ENCODE data around the gene BAZ2B.
A peak's percentile ranks its signal among the peaks of the same experiment; 100 is the strongest.
"Not testable (repeated sequence)": the region's sequence is repeated elsewhere in the genome, so short reads cannot be mapped to it uniquely, and the experiment has no call there.

Gene BAZ2B

DNA sequence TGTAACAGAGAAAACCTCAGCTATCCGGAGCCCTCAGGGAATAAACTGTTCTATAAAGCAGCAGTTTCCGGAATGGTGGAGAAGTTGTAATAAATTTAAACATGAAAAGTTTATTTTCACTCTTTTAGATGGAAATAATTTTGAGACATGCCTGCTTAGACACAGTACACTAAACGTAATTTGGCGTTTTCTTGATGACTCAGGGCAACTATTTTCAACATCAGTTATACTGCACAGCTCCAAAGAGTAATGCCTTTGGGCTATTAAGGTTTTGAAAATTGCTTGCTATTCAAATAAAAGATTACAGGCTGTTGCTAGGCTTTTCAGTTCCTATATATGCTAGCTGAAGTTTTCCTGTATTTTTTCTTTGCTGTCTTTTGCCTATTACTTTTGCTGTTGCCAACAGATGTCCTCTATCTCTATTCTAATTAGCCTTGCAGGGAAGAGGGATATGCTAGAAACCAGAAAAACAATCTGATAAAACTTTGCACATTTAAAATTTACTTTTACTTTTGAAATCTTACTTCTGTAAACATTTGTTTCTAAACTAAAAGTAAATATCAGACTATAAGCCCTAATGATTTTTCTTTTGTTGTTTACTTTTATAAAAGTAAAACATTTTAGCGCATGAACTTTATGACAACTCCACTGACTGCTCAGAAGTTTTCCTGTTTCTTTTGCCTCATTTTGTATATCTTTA, 216.5 kb downstream of the BAZ2B start:
- no peak for DNase-seq

DNA sequence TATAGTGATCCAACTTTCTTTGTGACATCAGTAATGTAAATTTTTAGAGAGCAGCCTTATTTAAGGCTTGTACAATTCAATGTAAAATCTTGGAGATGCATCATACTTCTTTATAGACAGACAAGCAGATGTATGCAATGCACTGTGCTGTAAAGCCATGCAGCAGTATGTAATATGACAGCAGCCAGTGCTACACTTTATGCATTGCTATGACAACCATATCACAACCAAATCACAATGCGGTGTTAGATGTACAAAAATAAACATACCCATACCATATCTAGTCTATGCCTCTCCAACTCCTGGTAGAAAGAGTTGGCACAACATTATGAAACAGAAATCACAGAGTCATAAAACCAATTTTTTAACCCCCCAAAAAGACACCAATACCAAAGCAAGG, 219.5 kb downstream of the BAZ2B start:
- DNase-seq, result no peak

DNA sequence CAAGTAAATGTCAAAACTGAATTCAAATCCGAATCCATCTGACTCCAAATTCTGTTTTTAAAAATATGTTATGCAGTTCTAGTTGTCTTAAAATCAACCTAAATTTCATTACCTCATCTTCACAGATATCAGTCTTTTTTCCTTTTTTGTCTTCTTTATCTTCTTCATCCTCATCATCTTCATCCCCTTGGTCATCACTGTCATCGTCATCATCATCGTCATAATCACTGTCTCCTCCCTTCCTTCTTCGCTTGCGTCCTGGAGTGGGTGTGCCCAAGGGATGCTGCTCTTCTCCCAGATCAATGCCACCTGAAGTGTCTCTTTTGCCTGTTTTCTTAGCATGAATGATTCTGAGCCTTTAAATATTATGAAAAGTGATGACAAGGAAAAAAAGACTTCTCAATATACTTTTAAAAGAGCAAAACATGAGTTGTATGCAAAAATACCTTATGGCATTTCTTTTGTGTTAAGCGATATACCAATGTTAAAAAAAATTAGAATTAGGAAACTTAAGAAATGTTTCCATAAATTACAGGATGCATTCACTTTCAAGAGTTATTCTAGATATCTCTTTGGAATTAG, 233.8 kb downstream of the BAZ2B start:
- DNase-seq, result no peak

DNA sequence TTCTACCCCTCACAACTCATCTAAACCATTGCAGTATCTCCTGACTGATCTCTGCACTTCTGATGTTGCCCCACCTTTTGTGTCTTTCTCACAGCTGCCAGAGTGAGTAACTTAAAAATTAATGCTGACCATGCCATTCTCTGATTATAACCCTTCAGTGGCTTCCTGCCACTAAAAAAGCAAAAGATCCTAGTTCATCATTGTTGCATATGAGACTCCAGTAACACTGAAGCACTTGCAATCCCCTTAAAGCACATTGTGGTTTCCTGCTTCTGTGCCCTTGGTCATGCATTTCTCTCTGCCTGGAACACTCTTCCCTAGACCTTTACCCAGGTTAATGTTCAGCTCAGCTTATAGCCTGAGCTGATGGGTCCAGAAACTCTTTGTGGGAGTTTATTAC, 234.8 kb downstream of the BAZ2B start:
- DNase-seq, result no peak

DNA sequence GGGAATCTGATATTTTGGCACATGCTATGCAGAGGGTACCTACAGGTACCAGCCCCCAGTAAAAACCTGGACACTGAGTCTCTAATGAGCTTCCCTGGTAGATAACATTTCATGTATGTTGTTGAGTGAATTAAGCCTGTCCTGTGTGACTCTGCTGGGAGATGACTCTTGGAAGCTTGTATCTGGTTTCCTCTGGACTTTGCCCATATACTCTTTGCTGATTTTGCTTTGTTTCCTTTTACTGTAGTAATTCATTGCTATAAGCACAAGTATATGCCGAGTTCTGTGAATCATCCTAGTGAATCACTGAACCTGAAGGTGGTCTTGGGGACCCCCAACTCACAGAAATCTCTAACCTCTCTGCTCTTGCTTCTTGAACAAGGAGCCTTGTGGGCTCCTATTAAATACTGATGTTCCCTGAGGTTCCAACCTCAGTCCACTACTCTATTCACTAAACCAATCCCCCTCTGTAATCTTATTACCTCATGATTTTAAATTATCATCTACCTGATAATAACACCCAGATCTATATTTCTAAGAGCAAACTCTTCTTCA, 235.6 kb downstream of the BAZ2B start:
- no peak for DNase-seq

DNA sequence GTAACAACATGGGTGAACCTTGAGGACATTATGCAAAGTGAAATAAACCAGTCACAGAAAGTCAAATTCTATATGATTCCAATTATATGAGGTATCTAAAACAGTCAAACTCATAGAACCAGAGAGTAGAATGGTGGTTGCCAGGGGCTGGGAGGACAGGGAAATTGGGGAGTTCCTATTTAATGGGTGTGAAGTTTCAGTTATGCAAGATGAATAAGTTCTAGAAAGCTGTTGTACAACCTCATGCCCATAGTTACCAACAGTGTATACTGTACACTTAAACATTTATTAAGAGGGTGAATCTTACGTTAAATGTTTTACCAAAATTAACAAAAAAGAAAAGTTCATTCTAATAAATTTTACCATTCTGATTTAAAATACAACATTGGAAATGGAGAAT, 237.2 kb downstream of the BAZ2B start:
- no peak for DNase-seq

DNA sequence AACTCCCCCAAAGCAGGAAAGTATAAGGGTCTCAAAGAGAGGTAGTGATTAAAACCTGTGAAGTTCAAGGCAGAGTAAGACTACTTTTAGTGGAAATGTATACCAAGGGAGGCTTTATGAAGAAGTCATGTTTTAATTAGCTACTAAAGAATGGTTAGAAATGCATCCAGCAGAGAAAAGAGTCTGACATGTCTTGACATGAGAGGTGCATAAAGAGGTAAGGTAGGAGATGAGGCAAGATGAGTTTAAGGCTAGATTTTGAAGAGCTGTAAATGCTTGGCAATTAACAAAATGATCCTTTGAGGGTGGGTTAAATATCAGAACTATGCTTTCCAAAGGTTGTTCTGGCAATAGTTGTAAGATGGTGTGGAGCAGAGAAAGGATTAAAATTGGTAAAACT, 241.1 kb downstream of the BAZ2B start:
- DNase-seq, result no peak

DNA sequence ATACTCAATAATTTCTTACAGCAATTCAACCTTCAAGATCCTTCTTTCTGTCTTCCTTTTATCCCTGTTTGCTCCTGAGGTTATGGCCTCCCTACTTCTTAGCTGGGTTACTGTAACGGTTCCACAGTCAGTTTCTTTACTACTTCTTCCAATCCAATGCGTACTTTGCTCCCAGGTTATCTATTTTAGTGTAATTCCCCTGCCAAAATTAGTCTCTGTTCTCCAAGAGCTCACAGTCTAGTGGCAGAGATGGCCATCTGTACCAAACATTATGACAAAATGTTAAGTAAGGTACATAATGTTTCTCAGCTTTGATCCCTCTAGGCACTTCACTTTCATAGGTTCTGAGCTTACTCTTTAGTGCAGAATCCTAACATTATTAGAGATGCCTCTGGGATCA, 244.8 kb downstream of the BAZ2B start:
- DNase-seq, result no peak

GRCh38 chr2:159366538-159366937, 249.8 kb downstream of the BAZ2B start:
- DNase-seq, result no peak

- no peak for DNase-seq
Observed at GRCh38 chr2:159362816-159363251, 253.5 kb downstream of the BAZ2B start.

DNA sequence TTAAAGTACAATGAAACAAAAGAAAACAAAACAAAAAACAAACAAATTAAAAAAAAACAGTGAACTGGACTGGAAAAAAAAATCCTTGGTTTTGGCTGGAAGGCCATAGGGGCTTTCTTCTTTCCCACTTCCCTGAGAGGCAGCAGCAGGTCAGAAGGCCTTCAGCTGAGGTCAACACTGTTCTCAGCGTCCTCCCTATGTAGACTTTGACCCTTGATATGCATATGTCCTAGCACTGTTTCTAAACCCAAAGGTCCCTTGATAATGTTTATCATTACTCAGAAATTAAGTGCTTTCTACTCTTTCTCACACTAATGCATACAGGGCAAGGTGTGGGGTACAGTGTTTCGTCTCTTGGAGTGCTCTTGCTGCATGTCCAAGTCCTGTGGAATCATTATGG, 254.3 kb downstream of the BAZ2B start:
- no peak for DNase-seq

- DNase-seq, result not testable (repeated sequence)
Observed at GRCh38 chr2:159361603-159362002, 254.7 kb downstream of the BAZ2B start.

- DNase-seq, result no peak
Observed at GRCh38 chr2:159356053-159356554, 260.2 kb downstream of the BAZ2B start.

DNA sequence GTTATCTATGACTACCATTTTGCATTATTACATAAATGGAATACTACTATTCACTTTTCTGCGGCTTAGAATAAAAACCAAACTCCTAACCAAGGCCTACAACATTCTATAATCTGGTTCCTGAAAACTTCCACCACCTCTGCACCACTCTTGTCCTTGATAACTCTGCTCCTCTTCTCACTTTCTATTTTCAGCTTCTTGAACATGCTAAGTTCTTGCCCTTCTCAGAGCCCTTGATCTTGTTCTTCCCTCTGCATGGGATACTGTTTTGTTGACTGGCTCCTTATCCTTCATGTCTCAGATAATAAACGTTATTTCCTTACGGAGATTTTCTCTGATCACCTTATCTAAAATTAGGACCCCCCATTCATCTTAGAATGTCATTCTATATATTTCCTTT, 264.4 kb downstream of the BAZ2B start:
- DNase-seq, result no peak

DNA sequence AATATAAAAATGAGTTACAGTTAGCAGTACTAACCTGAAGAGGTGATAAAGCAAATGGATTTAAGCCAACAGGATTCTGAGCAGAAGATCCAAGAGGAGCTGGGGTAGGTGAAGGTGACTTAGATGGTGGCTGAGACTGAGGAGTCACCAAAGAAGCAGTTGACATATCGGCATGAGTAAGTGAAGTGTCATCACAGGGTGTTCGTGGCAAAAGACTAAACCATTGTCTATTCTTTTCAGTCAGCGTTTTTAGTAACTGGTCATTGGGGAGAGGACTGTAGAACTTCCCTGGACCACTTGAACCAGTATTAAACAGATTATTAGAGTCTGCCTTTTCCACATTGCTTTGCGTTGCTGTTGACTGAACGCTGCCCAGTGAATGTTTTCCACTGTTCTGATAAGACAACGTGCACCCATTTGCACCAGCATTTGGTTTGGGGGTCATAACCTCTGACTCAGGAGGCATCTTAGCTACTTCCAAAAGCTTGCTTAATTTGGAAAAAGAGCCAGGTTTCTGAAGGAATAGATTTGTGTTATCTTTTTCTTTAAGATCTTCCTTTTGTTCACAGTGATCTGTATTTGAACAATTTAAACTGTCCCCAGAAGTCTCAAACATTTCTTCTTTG, 266.6 kb downstream of the BAZ2B start:
- peak; percentile 1 for DNase-seq

GRCh38 chr2:159326569-159327255, 289.6 kb downstream of the BAZ2B start:
- no peak for DNase-seq

- no peak for DNase-seq
Observed at GRCh38 chr2:159322419-159322818, 293.9 kb downstream of the BAZ2B start.

DNA sequence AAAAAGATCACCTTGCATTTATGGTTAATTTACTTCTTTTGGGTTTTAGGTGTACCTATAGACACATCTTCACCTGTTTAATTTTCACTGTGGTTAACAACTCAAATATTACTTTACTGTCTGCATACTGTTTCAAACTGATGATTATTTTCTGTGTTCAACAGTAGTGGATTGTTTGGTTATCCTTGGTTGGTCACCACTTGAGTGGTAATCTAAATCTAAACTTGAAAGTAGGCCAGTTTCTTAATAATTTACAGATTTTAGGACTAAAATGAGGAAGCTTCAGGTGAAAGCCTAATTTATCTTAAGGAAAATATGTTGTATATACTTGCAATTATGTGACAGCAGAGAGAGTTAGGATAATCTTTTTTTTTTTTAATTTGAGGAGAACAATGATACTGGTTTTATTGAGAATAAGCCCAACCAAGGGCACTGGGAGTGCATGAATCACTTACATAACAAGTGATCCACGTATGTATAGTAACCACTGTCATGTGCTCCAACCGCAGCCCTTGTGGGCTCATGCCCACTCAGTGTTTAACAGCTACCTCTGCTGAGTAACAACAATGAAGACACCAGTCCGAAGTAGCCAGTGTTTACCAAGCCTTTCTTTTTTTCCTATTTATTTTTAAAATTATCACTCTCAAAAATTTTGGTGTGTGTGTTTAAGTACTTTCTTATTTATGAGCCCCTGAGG, 298.8 kb downstream of the BAZ2B start:
- no peak for DNase-seq

- DNase-seq, result no peak
Observed at GRCh38 chr2:159307942-159308341, 308.4 kb downstream of the BAZ2B start.

DNA sequence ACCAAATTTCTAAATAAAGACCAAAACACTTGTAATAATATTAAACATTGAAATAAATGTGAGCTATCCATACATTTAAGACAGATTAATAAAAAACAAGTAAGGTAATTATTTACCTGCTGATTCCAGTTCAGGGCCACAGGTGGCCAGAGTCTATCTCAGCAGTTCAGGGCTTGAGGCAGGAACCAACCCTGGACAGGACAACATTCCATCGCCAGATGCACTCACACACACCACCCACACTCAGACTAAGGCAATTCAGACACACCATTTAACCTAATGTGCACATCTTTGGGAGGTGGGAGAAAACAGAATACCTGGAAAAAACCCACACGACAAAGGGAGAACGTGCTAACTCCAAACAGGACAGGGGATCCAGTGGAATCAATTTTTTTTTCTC, 315.8 kb downstream of the BAZ2B start:
- DNase-seq, result no peak

DNA sequence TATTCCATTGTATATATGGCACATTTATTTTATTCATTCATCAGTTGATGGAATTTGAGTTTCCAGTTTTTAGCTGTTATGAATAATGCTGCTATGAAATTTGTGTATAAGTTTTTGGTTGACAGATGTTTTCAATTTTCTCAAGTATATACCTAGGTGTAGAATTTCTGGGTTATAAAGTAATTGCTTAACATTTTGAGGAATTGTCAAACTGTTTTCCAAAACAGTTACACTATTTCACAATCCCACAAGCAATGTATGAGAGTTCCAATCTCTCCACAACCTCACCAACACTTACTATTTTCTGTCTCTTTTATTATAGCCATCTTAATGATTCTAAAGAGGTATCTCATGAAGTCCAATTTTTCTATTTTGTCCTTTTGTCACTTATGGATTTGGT, 317.4 kb downstream of the BAZ2B start:
- no peak for DNase-seq

- DNase-seq, result no peak
Observed at GRCh38 chr2:159297042-159297707, 319.2 kb downstream of the BAZ2B start.

All from activated CD4-positive, alpha-beta T cell treated with anti-CD3 and anti-CD28 coated beads, Interleukin-10, Interleukin-2, amounts not matched to agents 100 ng/mL and 50 ng/mL, durations not matched to agents 16 hours and 8 hours (primary cell).